Neural cell (in vitro differentiated cells): ENCODE measurements around the gene ENTPD8. TPM values are rescaled to one million over a fixed set of nuclear protein-coding genes. Genes with fewer than 3 reads are reported as not detected.

ENCODE experiments used
- H2AFZ ChIP-seq: fragments of 200-600, 300-800 bp; sonication (generic), shearing (Covaris generic); 2 replicates; pipeline ENCODE4 v1.6.0; 2014; ENCODE audit warnings: low read depth, mild to moderate bottlenecking, antibody characterized with exemption, low read length, moderate library complexity
- H3F3A ChIP-seq: fragments of 200-600 bp; shearing (Covaris generic); 2 replicates; pipeline ENCODE4 v1.6.1; 2016; ENCODE audit warnings: mild to moderate bottlenecking, moderate library complexity, mixed read lengths, antibody characterized with exemption, low read length; ENCODE audit not compliant: insufficient read depth, poor library complexity, severe bottlenecking
- H3K27ac ChIP-seq: fragments of 200-600, 300-800 bp; sonication (generic), shearing (Covaris generic); 2 replicates; pipeline ENCODE4 v1.5.1; 2014; ENCODE audit warnings: mild to moderate bottlenecking, low read length, moderate library complexity
- H3K27me3 ChIP-seq: fragments of 300-800, 200-600 bp; sonication (generic), shearing (Covaris generic); 2 replicates; pipeline ENCODE4 v1.6.0; 2014; ENCODE audit warnings: mild to moderate bottlenecking, low read depth, low read length, moderate library complexity; ENCODE audit not compliant: insufficient read depth
- H3K36me3 ChIP-seq: fragments of 300-800, 200-600 bp; sonication (generic), shearing (Covaris generic); 2 replicates; pipeline ENCODE4 v1.5.1; 2014; ENCODE audit warnings: mild to moderate bottlenecking, antibody characterized with exemption, low read length, moderate library complexity; ENCODE audit not compliant: insufficient read depth
- H3K4me2 ChIP-seq: fragments of 300-800, 200-600 bp; sonication (generic), shearing (Covaris generic); 2 replicates; pipeline ENCODE4 v1.6.0; 2014; ENCODE audit warnings: mild to moderate bottlenecking, low read length
- H3K4me3 ChIP-seq: fragments of 300-800, 200-600 bp; sonication (generic), shearing (Covaris generic); 2 replicates; pipeline ENCODE4 v1.5.1; 2014; ENCODE audit warnings: mild to moderate bottlenecking, low read length, moderate library complexity
- H3K79me2 ChIP-seq: fragments of 200-600 bp; shearing (Covaris generic); replicated peaks from 2 replicates; pipeline ENCODE4 v1.6.0; 2014; ENCODE audit warnings: mild to moderate bottlenecking, low read length, moderate library complexity; ENCODE audit not compliant: insufficient read depth
- H3K9ac ChIP-seq: fragments of 300-800, 200-600 bp; sonication (generic), shearing (Covaris generic); 2 replicates; pipeline ENCODE4 v1.6.1; 2016; ENCODE audit warnings: mild to moderate bottlenecking, low read length, mixed read lengths
- H3K9me2 ChIP-seq: fragments of 200-600 bp; shearing (Covaris generic); 2 replicates; pipeline ENCODE4 v1.6.1; 2016; ENCODE audit warnings: mild to moderate bottlenecking, low read length, mixed read lengths; ENCODE audit not compliant: insufficient read depth
- H3K9me3 ChIP-seq: fragments of 200-600, 300-800 bp; sonication (generic), shearing (Covaris generic); 2 replicates; pipeline ENCODE4 v1.6.1; 2016; ENCODE audit warnings: mild to moderate bottlenecking, mixed run types, low read length, moderate library complexity, mixed read lengths
- H4K20me1 ChIP-seq: fragments of 200-600 bp; shearing (Covaris generic); 2 replicates; pipeline ENCODE4 v1.6.1; 2016; ENCODE audit warnings: mild to moderate bottlenecking, mixed run types; ENCODE audit not compliant: insufficient read depth
- CTCF ChIP-seq: fragments of 450-650 bp; IDR thresholded peaks from 2 replicates; pipeline ENCODE4 v1.5.1; 2014; ENCODE audit warnings: antibody characterized with exemption, mild to moderate bottlenecking, moderate library complexity; ENCODE audit not compliant: poor library complexity, severe bottlenecking
- EP300 ChIP-seq: fragments of 450-650 bp; conservative IDR thresholded peaks from 2 replicates; pipeline ENCODE4 v1.6.1; 2014; ENCODE audit warnings: antibody characterized with exemption, mild to moderate bottlenecking, moderate library complexity; ENCODE audit not compliant: poor library complexity, severe bottlenecking
- EZH2 ChIP-seq: fragments of 200-600, 300-800 bp; shearing (Covaris generic), sonication (generic); IDR thresholded peaks from 2 replicates; pipeline ENCODE4 v1.6.1; 2014; ENCODE audit warnings: antibody characterized with exemption, low read length, borderline replicate concordance, mild to moderate bottlenecking; ENCODE audit not compliant: insufficient read depth, poor library complexity, severe bottlenecking
- MXI1 ChIP-seq: fragments of 450-650 bp; conservative IDR thresholded peaks from 2 replicates; pipeline ENCODE4 v1.6.1; 2014; ENCODE audit warnings: antibody characterized with exemption, mild to moderate bottlenecking; ENCODE audit not compliant: poor library complexity, severe bottlenecking
- POLR2AphosphoS5 ChIP-seq: IDR thresholded peaks from 2 replicates; pipeline ENCODE4 v1.6.1; 2012
- RAD21 ChIP-seq: fragments of 450-650 bp; conservative IDR thresholded peaks from 2 replicates; pipeline ENCODE4 v1.6.1; 2014; ENCODE audit warnings: antibody characterized with exemption, mild to moderate bottlenecking, moderate library complexity
- REST ChIP-seq: IDR thresholded peaks from 2 replicates; pipeline ENCODE4 v1.6.1; 2012; ENCODE audit warnings: borderline replicate concordance
- SMC3 ChIP-seq: fragments of 450-650 bp; conservative IDR thresholded peaks from 2 replicates; pipeline ENCODE4 v1.6.1; 2014; ENCODE audit warnings: antibody characterized with exemption, mild to moderate bottlenecking, moderate library complexity; ENCODE audit not compliant: poor library complexity
- TAF1 ChIP-seq: IDR thresholded peaks from 2 replicates; pipeline ENCODE4 v1.6.1; 2012; ENCODE audit warnings: low read depth
- polyA plus RNA-seq: library from polyadenylated mRNA; depleted of rRNA; stranded (reverse); fragments of >200 nt; gene quantifications from 2 replicates; pipeline ENCODE4 v1.2.3, GENCODE V29; 2014

Gene ENTPD8
- polyA plus RNA-seq, 1 donor from 2014 or later: not detected

GRCh38 chr9:137423514-137424291 lies 17.5 kb downstream of the ENTPD8 start:
- H3K27me3 ChIP-seq: no peaks in the 10 kb centered on the region
- peaks cover 16% of the 10 kb centered on the region for H3K79me2 ChIP-seq
- H3K36me3 ChIP-seq: no peaks in the 10 kb centered on the region
- no peak overlapping the region for H3K4me2 ChIP-seq
- no peak overlapping the region for H3K27ac ChIP-seq
- H3F3A ChIP-seq: no peaks in the 10 kb centered on the region
- peak overlapping the region; percentile 82 for H3K4me3 ChIP-seq
- no peak overlapping the region for H3K9ac ChIP-seq
- H2AFZ ChIP-seq: no peak overlapping the region
- no peaks in the 10 kb centered on the region for H3K9me2 ChIP-seq
- H3K9me3 ChIP-seq: no peaks in the 10 kb centered on the region
- no peaks in the 10 kb centered on the region for H4K20me1 ChIP-seq
- no peak for TF ChIP-seq SMC3
- TF ChIP-seq RAD21: no peak
- TF ChIP-seq EZH2: no peak
- TF ChIP-seq TAF1: no peak
- no peak for TF ChIP-seq REST
- TF ChIP-seq POLR2AphosphoS5: no peak
- TF ChIP-seq CTCF: no peak
- TF ChIP-seq EP300: no peak
- TF ChIP-seq MXI1: no peak

GRCh38 chr9:137422604-137423513 lies 18.3 kb downstream of the ENTPD8 start, which contains the start of the genes EXD3 and NOXA1:
Gene EXD3 (minus strand): TSS chr9:137423162. CDS start chr9:137395357, 27,805 bp downstream.
Gene NOXA1 (plus strand): TSS chr9:137423393. CDS start chr9:137423530, 137 bp downstream.
- no peaks in the 10 kb centered on the region for H3K36me3 ChIP-seq
- peak within 1 kb of the TSS; percentile 70 for H3K9ac ChIP-seq
- peak within 1 kb of the TSS; percentile 82 for H3K4me3 ChIP-seq
- H3K27me3 ChIP-seq: no peaks in the 10 kb centered on the region
- H3K9me3 ChIP-seq: no peaks in the 10 kb centered on the region
- peaks cover 16% of the 10 kb centered on the region for H3K79me2 ChIP-seq
- no peaks in the 10 kb centered on the region for H4K20me1 ChIP-seq
- peak within 1 kb of the TSS; percentile 95 for H3K4me2 ChIP-seq
- H2AFZ ChIP-seq: peak within 1 kb of the TSS; percentile 63
- TF ChIP-seq REST (no peak), POLR2AphosphoS5 (peak; percentile 33), EZH2 (no peak), MXI1 (peak; percentile 56), SMC3 (peak; percentile 13), TAF1 (peak; percentile 43), RAD21 (no peak), CTCF (peak; percentile 64), EP300 (no peak)
- no peaks in the 10 kb centered on the region for H3F3A ChIP-seq
- H3K9me2 ChIP-seq: no peaks in the 10 kb centered on the region
- no peak within 1 kb of the TSS for H3K27ac ChIP-seq
